Astrocyte (in vitro differentiated cells and primary cell): ENCODE measurements around the gene NTM. TPM values are rescaled to one million over a fixed set of nuclear protein-coding genes. Genes with fewer than 3 reads are reported as not detected.

Experiments
- DNase-seq: peaks from one replicate; pipeline ENCODE4 v3.0.0-alpha.2; 2010; ENCODE audit warnings: low read depth
- FAIRE-seq: peaks from 2 replicates; lab custom pipeline; 2011; peaks lifted over from hg19 to GRCh38; lab: Jason Lieb, UNC
- H2AFZ ChIP-seq: 2 replicates; pipeline ENCODE4 v1.6.0; 2012; ENCODE audit warnings: low read depth, low read length, inconsistent platforms
- H3K27ac ChIP-seq: 2 replicates; pipeline ENCODE4 v1.5.1; 2011; ENCODE audit warnings: low read depth, low read length, inconsistent platforms
- H3K27me3 ChIP-seq: 2 replicates; pipeline ENCODE4 v1.6.0; 2011; ENCODE audit warnings: low read length, inconsistent platforms; ENCODE audit not compliant: insufficient read depth
- H3K36me3 ChIP-seq: 2 replicates; pipeline ENCODE4 v1.5.1; 2011; ENCODE audit warnings: low read length, inconsistent platforms; ENCODE audit not compliant: insufficient read depth
- H3K4me1 ChIP-seq: 2 replicates; pipeline ENCODE4 v1.5.1; 2011; ENCODE audit warnings: low read length, inconsistent platforms; ENCODE audit not compliant: insufficient read depth
- H3K4me2 ChIP-seq: 2 replicates; pipeline ENCODE4 v1.6.0; 2012; ENCODE audit warnings: low read length, inconsistent platforms
- H3K4me3 ChIP-seq: 2 replicates; pipeline ENCODE4 v1.5.1; 2011; ENCODE audit warnings: low read depth, mild to moderate bottlenecking, low read length, inconsistent platforms; ENCODE audit not compliant: insufficient read depth
- H3K79me2 ChIP-seq: 2 replicates; pipeline ENCODE4 v1.6.0; 2012; ENCODE audit warnings: mild to moderate bottlenecking, low read length, inconsistent platforms; ENCODE audit not compliant: insufficient read depth
- H3K9ac ChIP-seq: 2 replicates; pipeline ENCODE4 v1.6.0; 2012; ENCODE audit warnings: mild to moderate bottlenecking, low read length, inconsistent platforms
- H3K9me3 ChIP-seq: 2 replicates; pipeline ENCODE4 v1.5.1; 2012; ENCODE audit warnings: low read depth, mild to moderate bottlenecking, low read length, inconsistent platforms; ENCODE audit not compliant: insufficient read depth
- H4K20me1 ChIP-seq: 2 replicates; pipeline ENCODE4 v1.6.0; 2012; ENCODE audit warnings: low read length, inconsistent platforms; ENCODE audit not compliant: insufficient read depth
- H3K27ac Mint-ChIP-seq: one replicate; pipeline ENCODE4 v1.8.0; 2021; ENCODE audit warnings: mild to moderate bottlenecking, mixed read lengths; ENCODE audit not compliant: unreplicated experiment
- H3K27me3 Mint-ChIP-seq: one replicate; pipeline ENCODE4 v1.8.0; 2021; ENCODE audit warnings: low read depth, mixed read lengths; ENCODE audit not compliant: unreplicated experiment
- H3K36me3 Mint-ChIP-seq: one replicate; pipeline ENCODE4 v1.8.0; 2021; ENCODE audit warnings: low read depth, mixed read lengths; ENCODE audit not compliant: unreplicated experiment
- H3K4me1 Mint-ChIP-seq: one replicate; pipeline ENCODE4 v1.8.0; 2021; ENCODE audit warnings: low read depth, mixed read lengths; ENCODE audit not compliant: unreplicated experiment
- H3K4me3 Mint-ChIP-seq: one replicate; pipeline ENCODE4 v1.8.0; 2021; ENCODE audit warnings: mild to moderate bottlenecking, moderate library complexity, mixed read lengths; ENCODE audit not compliant: unreplicated experiment
- H3K9me3 Mint-ChIP-seq: one replicate; pipeline ENCODE4 v1.8.0; 2021; ENCODE audit warnings: mild to moderate bottlenecking, mixed read lengths; ENCODE audit not compliant: unreplicated experiment
- EZH2 ChIP-seq: IDR thresholded peaks from 2 replicates; pipeline ENCODE4 v1.6.1; 2012; ENCODE audit warnings: mild to moderate bottlenecking, low read length, inconsistent platforms; ENCODE audit not compliant: insufficient read depth
- total RNA-seq: library from RNA; stranded (reverse); gene quantifications from 2 replicates; pipeline ENCODE4 v1.2.1, GENCODE V29; 2021
- TF ChIP-seq, protein P1 (sequence below): IDR thresholded peaks from 2 replicates; pipeline ENCODE4 v1.5.1; 2011; ENCODE audit warnings: low read depth, mild to moderate bottlenecking, inconsistent platforms, low read length, moderate library complexity; ENCODE audit not compliant: insufficient read depth

Gene NTM
- total RNA-seq, 1 donor from 2014 or later = 98.2 TPM

DNA sequence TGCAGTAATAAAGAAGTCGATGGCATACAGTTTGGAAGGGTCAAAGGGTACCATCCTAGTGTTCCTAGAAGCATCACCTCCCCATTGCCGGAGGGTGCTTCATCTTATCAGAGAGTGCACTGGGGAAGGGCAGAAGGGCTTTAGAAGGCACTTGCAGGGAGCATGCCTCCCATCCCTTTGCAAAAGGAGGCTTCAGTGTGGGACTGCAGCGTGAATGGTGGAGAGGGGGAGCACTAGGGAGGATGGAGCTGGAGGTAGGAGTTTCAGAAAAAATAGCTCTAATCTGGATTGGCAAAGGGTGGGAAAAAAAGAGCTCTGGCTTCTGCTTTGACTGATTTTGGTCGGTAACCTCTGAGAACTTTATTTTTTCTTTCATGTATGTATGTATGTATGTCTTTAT is 5.0 kb downstream of the NTM start:
- FAIRE-seq (no peak), DNase-seq (no peak)
- Histone ChIP-seq H3K27ac (no peak overlapping the region), H3K36me3 (no peaks in the 10 kb centered on the region), H3K9ac (no peak overlapping the region), H3K27me3 (peaks cover 55% of the 10 kb centered on the region), H3K79me2 (no peaks in the 10 kb centered on the region), H3K4me2 (no peak overlapping the region), H3K4me1 (no peaks in the 10 kb centered on the region), H4K20me1 (no peaks in the 10 kb centered on the region), H3K9me3 (no peaks in the 10 kb centered on the region), H2AFZ (no peak overlapping the region), H3K4me3 (no peak overlapping the region)
- no peaks in the 10 kb centered on the region for H3K4me1 Mint-ChIP-seq
- no peaks in the 10 kb centered on the region for H3K9me3 Mint-ChIP-seq
- no peak overlapping the region for H3K4me3 Mint-ChIP-seq
- no peak overlapping the region for H3K27ac Mint-ChIP-seq
- peaks cover 2% of the 10 kb centered on the region for H3K36me3 Mint-ChIP-seq
- TF ChIP-seq, protein P1, sequence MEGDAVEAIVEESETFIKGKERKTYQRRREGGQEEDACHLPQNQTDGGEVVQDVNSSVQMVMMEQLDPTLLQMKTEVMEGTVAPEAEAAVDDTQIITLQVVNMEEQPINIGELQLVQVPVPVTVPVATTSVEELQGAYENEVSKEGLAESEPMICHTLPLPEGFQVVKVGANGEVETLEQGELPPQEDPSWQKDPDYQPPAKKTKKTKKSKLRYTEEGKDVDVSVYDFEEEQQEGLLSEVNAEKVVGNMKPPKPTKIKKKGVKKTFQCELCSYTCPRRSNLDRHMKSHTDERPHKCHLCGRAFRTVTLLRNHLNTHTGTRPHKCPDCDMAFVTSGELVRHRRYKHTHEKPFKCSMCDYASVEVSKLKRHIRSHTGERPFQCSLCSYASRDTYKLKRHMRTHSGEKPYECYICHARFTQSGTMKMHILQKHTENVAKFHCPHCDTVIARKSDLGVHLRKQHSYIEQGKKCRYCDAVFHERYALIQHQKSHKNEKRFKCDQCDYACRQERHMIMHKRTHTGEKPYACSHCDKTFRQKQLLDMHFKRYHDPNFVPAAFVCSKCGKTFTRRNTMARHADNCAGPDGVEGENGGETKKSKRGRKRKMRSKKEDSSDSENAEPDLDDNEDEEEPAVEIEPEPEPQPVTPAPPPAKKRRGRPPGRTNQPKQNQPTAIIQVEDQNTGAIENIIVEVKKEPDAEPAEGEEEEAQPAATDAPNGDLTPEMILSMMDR = no peak
- no peak for TF ChIP-seq EZH2
- peaks cover 58% of the 10 kb centered on the region for H3K27me3 Mint-ChIP-seq

DNA sequence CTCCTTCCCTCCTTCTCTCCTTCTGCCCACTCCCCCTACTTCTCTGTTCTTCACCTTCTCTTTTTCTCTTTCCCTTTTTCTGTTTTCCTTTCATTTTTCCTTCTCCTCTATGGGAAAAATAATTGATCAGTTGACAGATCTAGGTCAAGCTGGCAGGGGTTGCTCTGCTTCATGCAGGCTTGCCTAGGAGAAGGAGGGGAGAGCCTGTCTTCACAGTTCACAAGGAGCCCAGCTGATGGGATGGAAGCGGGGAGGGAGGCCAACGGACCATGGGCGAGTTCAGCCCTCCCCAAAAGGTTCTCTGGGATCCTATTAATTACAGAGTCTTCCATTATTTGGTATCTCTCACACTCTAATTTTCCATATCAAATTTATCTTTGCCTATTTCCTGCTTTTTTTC is 5.5 kb downstream of the NTM start:
- Mint-ChIP-seq H3K27me3 (peaks cover 61% of the 10 kb centered on the region), H3K4me3 (no peak overlapping the region), H3K4me1 (no peaks in the 10 kb centered on the region), H3K27ac (no peak overlapping the region), H3K36me3 (peaks cover 2% of the 10 kb centered on the region), H3K9me3 (no peaks in the 10 kb centered on the region)
- H3K9me3 ChIP-seq = no peaks in the 10 kb centered on the region
- H3K9ac ChIP-seq = no peak overlapping the region
- H3K27me3 ChIP-seq = peaks cover 50% of the 10 kb centered on the region
- no peak for TF ChIP-seq EZH2
- TF ChIP-seq, protein P1 = no peak
- H3K4me3 ChIP-seq = no peak overlapping the region
- no peaks in the 10 kb centered on the region for H3K36me3 ChIP-seq
- H3K79me2 ChIP-seq = no peaks in the 10 kb centered on the region
- H4K20me1 ChIP-seq = no peaks in the 10 kb centered on the region
- no peaks in the 10 kb centered on the region for H3K4me1 ChIP-seq
- H2AFZ ChIP-seq = no peak overlapping the region
- H3K27ac ChIP-seq = no peak overlapping the region
- FAIRE-seq (no peak), DNase-seq (no peak)
- H3K4me2 ChIP-seq = no peak overlapping the region

DNA sequence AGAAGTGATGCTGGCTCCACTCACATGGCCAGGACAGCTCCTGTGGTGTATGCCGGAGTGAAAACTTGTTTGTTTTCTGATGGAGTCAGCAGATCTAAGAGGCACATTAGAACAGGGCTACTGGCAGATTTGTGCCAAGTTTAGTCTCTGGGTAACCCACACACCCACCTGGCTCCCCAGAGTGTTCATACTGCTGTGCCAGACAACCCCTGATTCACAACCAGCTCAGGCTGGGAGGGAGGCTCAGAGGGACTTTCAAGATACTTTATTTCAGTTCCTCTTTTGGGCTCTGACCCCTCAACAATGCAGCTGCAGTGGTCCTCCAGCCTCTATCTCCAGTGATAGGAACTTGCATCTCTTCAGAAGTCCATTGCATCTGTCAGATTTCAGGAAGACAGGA is 8.5 kb downstream of the NTM start:
- Histone ChIP-seq H3K27ac (no peak overlapping the region), H3K4me2 (no peak overlapping the region), H3K9ac (no peak overlapping the region), H3K36me3 (no peaks in the 10 kb centered on the region), H3K4me1 (no peaks in the 10 kb centered on the region), H3K4me3 (no peak overlapping the region), H4K20me1 (no peaks in the 10 kb centered on the region), H2AFZ (no peak overlapping the region), H3K9me3 (no peaks in the 10 kb centered on the region), H3K79me2 (no peaks in the 10 kb centered on the region), H3K27me3 (peaks cover 41% of the 10 kb centered on the region)
- no peak for DNase-seq
- no peak for FAIRE-seq
- peaks cover 3% of the 10 kb centered on the region for H3K9me3 Mint-ChIP-seq
- peaks cover 2% of the 10 kb centered on the region for H3K36me3 Mint-ChIP-seq
- no peak overlapping the region for H3K4me3 Mint-ChIP-seq
- TF ChIP-seq EZH2 = no peak
- TF ChIP-seq, protein P1 = no peak
- peaks cover 73% of the 10 kb centered on the region for H3K27me3 Mint-ChIP-seq
- no peak overlapping the region for H3K27ac Mint-ChIP-seq
- H3K4me1 Mint-ChIP-seq = no peaks in the 10 kb centered on the region
